IPS DF 4.7 (cell line): ENCODE measurements around the gene CACNG8.
"Not testable (repeated sequence)": the region's sequence is repeated elsewhere in the genome, so short reads cannot be mapped to it uniquely, and the experiment has no call there.

ENCODE experiments used
- DNase-seq: peaks from one replicate; pipeline ENCODE4 v3.0.0-alpha.2; 2013; ENCODE audit warnings: low spot score; ENCODE audit errors: extremely low read depth

Gene CACNG8

DNA sequence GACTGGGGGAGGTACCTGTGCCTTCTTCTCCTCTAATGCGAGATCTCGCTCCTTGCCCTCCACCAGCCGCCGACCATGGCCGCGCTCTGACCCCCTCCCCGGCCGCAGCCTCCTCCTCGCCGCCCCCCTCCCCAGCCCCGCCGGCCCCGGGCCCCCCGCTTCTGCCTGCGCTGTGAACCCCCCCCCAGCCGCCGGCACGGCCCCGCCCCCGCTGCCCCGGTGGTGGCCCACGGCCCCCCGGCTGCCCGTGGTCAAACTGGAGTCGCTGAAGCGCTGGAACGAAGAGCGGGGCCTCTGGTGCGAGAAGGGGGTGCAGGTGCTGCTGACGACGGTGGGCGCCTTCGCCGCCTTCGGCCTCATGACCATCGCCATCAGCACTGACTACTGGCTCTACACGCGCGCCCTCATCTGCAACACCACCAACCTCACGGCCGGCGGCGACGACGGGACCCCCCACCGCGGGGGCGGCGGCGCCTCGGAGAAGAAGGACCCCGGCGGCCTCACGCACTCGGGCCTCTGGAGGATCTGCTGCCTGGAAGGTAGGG, at the start of gene CACNG8:
Gene CACNG8, plus strand, starts transcription at position 51 of the 545 bp plus-strand sequence.
- no peak for DNase-seq

DNA sequence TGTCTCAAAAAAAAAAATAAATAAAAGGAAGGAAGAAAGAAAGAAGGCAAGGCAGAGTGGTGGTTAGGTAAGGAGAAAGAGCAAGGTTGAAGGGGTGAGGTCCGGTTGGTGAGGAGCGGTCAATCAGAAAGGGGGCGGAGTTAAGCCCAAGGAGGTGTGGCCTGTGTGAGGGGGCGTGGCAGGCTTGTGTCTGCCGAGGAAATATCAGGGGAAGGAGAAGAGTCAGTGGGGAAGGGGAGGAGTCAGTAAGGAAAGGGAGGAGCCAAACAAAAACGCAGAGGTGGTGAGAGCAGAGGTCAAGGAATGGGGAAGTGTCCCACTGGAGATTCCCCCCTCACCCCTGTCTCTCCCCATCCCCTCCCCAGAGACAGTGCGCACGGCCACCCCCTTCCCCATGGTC, 47.7 kb upstream of the CACNG8 start:
- no peak for DNase-seq

DNA sequence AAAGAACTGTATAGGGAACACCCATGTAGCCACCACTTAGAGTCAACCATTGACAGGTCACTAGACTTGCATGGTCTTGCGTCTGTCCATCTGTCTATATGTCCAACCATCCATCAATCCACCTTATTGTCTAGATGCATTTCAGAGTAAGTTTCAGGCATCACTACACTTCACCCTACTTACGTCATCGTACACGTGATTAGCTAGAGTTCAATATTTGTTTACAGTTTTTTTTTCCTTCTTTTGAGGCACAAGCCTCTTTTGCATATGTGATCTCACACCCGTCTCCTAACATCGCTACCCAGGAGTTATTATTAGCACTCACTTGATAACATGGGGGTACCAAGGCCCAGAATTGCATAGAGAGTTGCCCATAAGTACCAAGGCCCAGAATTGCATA, 46.7 kb upstream of the CACNG8 start:
- DNase-seq: no peak

DNA sequence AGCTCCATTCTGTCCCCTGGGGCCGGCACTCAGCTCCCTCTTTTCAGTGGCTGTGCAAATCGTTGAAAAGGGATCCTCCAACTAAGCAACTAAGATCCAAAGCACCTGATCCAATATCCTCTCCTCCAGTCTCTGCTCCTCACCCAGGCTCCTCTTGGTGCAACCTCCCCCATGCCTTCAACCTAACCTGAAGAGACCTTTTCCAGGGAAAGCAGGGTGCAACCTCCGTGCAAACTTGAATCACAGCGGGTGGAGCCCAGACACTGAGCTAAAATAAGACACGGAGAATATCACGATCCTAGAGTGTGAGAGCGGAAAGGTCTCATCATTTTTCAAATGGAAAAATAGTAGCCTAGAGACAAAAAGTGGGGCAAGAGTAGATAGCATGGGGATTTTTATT, 45.4 kb upstream of the CACNG8 start:
- DNase-seq: no peak

DNA sequence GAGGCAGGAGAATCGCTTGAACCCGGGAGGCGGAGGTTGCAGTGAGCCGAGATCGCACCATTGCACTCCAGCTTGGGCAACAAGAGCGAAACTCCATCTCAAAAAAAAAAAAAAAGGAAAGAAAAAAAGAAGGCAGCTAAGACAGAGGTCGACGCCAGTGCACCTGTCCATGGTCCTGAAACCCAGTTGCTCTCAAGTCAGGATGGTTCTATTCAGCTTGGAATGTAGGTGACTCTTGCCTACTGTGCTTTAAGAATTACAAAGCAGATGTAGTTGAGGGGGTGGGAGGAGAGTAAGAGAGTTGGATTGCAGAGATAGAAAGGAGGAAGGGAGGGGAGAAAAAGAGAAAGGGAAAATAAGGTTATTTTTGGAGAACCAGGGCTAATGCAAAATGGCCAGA, 35.0 kb upstream of the CACNG8 start:
- DNase-seq: no peak

DNA sequence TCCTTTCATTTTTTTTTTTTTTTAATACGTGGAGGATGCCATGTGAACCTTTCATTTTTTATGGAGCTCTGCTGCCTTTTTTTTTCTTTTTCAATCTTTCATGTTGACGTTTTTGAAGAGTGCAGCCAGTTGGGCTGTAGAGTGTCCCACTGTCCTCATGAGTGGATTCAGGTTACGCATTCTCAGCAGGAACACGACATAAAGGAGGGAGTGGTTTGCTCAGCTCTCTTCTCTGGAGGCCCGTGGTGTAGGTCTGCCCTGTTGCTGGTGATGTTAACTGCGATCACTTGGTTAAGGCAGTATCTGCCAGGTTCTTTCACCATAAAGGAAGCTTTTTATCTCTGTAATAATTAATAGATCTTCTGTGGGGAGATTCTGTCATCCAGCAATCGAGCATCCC, 26.7 kb upstream of the CACNG8 start:
- DNase-seq: no peak

DNA sequence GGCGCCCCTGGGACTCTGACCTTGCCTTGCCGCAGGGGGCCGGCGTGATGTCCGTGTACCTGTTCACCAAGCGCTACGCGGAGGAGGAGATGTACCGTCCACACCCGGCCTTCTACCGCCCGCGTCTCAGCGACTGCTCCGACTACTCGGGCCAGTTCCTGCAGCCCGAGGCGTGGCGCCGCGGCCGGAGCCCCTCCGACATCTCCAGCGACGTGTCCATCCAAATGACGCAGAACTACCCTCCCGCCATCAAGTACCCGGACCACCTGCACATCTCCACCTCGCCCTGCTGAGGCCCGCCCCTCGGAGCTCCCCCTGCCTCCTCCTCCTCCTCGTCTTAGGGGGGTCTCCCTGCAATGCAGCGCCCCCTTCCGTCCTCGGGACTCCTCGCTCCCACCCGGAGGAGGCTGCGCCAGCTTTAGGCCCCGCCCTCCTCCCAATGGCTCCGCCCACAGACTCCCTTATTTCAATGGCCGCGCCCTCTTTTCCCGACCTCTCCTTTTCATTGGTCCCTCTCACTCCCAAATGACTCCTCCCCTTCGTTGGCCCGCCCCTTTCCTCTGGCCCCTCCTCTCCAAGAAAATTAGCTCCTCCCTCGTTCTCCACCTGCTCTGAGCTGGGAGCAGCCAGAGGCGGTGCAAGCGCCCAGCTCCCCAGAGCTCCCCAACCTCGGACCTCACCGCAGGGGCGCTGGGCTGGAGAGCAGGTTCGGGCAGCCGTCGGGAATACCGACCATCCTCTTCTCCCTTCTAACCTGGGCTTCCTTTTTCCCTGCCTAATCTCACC, 20.5 kb upstream of the CACNG8 start:
- DNase-seq: no peak

DNA sequence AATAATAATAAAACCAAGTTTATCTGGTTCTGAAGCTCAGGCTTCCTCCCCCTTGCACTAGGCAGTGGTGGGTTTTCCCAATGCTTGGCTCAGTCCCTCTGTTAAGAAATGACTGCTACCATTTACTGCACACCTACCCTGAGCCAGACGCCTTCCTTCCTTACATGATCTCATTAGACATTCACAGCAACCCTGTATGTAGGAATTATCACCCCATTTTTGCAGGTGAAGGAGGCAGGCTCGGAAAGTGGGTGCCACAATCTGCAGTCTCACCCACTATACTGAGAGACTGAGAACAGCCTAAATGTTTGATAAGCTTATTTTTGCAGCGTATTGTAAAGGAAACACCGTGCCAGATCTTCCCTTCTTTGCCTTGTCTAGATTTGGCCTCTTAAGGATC, 18.3 kb upstream of the CACNG8 start:
- DNase-seq: no peak

DNA sequence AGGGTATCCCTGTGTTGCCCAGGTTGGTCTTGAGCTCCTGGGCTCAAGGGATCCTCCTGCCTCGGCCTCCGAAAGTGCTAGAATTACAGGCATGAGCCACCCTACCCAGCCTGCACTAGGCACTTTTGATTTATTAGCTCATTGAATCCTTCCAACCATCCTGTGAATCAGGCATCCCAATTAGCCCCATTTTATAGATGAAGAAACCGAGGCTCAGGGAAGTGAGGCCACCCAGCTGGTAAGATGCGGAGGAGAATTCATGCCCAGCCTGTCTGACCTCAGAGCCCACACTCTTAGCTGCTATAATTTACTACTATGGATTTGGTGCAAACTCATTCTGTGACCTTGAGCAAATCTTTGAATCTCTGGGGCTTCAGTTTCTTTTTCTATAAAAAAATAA, 17.8 kb upstream of the CACNG8 start:
- no peak for DNase-seq

DNA sequence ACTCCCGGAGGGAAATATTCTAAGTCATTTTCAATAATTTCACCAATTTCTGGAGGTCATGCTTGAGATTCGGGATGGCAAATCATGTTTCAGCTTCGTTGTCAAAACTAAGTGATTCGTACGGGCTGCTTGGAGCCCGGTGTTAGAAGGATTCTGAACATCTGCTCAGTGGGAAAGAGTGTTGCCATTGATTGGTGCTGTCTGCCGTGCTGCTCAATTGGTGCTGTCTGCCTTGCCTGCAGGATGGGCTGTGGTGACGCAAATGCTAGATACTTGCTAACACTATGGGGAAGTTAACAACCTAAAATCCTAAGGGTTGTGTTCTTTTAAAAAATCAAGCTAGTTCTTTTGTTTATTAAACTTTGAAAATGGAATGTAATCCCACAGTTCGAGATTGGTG, 17.3 kb upstream of the CACNG8 start:
- DNase-seq: no peak

DNA sequence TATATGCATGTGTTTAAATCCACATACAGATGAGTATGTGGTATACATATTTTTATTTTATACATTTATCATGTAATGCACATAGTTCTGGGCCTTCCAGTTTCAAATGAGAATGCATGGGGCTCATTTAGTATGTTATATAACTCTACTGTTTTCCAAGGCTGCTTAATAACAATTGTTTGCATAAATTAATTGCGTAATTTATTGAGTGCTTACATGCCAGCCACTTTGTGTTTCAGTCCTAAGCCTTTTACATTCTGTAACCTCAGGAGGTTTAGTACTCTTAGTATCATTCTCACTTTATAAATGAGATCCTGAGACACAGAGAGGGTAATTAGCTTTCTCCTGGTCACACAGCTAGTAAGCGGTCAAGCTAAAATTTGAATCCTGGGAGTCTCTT, 16.7 kb upstream of the CACNG8 start:
- DNase-seq: no peak

DNA sequence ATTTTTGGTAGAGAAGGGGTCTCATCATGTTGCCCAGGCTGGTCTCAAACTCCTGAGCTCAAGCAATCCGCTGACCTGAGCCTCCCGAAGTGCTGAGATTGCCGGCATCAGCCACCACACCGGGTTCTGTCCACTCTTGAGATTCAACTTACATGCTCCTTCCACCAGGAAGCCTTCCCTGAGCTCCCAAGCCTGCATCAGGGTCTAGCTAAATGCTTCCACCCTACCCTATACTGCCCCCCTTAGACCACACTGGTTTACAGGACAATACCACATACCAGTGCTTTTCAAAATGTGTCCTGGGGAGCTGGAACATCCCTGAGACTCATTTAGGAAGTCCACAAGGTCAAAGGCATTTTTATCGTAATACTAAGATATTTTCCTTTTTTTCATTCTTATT, 15.1 kb upstream of the CACNG8 start:
- DNase-seq: no peak

DNA sequence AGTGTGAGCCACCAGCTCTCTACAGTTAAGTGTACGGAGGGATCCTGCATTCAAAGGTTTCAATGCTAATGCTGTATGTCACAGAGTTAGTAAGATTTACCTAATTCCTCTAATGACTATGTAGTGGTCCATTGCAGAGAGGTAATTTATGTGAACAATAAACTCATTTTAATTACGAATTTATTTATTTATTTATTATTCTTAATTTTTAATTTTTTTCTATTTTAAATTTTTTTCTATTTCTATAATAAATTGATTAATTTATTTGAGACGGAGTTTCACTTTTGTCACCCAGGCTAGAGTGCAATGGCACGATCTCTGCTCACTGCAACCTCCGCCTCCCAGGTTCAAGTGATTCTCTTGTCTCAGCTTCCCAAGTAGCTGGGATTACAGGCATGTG, 14.1 kb upstream of the CACNG8 start:
- DNase-seq: not testable (repeated sequence)

DNA sequence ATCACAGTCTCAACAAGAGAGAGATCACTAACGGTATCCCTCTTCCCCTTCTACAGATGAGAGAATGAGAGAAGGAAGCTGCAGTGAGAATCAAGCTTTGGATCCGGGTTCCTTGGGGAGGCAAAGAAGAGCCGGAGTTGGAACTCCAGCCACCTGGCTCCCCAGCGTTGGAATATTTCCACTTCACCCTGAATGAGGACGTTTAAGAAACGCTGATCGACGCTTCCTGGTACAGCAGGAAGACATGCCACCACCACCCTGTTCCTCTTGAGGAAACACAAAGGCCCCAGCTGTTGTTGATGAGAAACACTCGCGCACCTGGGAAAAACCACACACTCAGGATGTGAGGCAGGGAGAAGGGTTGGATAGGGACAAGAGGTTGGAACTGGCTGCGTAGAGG, 11.3 kb upstream of the CACNG8 start:
- no peak for DNase-seq

DNA sequence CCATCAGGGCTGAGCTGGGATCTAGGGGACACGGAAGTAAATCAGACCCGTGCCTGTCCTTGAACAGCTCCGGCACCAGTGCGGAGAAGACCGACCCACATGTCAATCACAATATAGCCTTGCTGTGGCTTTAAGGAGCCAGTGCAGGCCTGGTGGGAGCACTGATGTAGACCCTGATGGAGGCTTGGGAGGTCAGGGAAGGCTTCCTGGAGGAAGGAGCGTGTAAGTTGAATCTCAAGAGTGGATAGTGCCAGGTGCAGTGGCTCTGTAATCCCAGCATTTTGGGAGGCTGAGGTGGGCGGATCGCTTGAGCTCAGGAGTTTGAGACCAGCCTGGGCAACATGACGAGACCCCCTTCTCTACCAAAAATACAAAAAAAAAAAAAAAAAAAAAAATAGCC, 10.8 kb upstream of the CACNG8 start:
- no peak for DNase-seq

DNA sequence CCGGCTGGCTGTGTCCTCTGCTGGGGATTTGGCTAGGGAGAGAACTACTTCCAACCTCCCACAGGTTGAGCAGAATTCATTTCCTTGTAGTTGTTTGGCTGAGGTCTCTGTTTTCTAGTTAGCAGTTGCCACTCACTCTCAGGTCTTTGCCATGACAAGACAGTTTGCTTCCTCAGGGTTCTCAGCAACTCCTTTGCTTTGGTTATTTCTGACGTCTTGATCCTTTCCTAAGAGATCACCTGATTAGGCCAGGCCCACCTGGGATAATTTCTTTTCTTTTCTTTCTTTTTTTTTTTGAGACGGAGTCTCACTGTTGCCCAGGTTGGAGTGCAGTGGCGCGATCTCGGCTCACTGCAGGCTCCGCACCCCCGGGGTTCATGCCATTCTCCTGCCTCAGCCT, 9.4 kb upstream of the CACNG8 start:
- DNase-seq: no peak

DNA sequence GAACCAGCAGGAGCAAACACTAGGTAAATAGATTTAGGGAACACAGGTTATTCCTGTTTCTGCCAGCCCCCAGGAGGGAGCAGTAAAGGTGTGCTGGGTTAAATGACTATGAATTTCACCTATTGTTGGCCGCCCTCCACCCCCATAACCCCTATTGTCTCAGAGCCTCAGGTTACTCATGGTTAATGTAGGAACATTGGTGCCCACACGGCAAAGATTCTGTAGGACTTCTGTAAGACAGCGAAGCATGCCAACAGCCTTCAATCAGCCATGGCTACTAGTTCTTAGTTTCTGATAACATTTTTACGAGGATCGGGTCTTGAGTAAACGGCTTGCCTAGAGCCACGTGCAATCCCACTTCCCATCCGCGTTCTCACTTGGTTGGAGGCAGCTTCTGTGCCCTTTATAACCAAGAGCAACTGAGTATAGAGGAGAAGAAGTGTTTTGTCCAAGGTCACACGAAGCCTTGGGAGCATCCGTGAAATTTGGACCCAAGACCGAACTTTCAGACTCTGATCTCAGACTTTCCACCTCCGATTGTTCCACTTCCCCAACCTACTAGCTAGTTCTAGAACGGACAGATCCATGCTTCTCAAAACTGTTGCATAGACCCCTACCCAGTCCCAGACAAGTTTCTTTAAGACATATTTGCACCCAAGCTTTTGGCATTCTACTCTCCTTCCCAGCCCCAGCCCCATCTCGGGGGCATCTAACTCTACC, 5.1 kb upstream of the CACNG8 start:
- no peak for DNase-seq

DNA sequence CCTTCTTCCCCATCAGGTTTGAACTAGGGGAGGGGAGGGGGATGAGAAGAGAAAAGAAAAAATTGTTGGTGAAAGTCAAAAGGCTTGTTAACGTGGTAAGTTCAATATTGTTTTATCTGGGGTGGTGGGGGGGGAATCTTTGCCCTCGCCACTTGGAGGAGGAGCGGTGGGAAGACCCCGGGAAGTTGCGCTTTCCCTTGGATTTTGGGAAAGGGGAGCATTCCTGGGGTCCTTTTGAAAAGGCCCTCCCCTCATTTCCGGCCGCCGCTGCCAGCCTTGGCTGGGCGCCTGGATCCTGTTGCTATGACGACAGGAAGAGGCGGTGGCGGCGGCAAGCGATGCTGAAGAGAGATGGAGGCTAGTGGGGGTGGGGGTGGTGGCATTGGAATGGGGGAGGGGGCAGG, 4.6 kb upstream of the CACNG8 start:
- no peak for DNase-seq

DNA sequence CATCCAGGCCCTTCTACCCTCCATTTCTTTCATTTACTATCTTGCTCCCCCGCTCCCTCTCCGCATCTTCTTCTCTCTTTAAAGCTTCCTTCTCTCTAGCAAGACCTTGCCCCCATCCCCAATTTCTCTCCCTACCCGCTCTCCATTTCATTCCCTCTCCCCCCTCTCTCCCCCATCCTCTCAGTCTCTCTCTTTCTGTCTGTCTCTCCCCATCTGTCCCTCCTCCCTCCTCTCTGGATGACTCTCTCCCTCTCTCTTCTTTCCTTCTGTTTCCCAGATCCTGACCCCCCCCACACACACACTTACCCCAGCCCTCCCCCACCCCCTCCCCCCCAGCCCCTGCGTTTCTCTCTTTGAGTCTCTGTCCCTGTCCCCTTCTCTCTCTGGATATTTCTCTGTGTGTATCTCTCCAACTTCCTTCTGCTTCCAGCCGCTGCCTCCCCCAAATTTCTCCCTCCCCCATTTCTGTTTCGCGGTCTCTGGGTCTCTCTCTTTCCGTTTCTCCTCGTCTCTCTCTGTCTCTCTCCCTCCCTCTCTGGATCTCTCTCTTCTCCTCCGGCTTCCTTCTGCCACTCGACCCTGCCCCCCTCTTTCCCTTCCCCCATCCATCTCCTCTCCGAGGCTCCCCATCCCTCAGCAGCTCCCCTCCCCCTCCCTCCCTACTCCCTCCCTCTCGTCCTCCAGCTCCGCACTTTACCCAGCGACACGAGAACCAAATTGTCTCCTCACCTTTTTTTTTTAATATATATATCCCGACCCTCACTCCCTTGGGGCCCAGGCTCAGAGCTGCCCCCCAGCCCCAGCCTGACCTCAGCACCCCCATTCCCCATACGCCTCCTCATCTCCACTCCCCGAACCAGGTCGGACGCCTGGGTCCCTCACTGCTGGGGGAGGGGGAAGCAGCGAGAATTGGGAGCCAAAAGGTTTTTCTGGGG, 3.6 kb upstream of the CACNG8 start:
- no peak for DNase-seq

DNA sequence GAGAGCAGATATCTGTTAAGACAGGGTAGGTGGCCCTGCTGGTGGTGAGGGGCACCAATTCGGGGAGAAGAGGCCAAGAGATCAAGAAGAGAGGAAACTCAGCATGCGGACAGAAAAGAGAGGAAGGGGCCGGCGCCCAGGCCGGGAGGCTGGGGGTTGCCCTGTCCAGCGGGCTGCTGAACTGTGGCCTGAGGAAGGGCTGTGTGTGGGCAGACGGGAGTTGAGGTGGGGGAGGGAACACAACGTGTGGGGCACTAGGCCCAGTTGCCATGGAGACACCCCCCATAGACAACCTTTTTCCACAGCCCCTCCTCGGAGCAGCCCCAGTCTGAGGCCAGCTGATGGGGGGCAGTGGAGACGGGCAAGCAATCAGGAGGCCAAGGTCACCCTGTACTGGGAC, 2.5 kb upstream of the CACNG8 start:
- no peak for DNase-seq

DNA sequence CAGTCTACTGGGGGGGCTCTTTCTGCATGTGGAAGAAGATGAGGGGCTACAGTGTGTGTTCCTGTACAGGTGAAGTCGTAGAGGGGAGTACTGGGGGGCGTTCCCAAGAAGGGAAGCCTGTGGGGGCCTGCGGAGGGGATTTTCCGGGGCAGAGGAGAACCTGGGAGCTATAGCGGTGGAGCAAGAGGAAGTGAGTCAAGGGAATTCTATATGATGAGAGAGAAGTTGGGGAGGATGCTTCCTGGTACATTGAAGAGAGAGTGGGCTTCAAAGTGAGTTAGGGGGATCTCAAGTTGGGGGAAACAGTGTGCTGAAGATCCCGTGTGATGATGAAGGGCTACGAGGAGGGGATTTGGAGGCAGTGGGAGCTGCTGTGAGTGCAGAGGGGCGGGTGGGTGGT, 1.9 kb upstream of the CACNG8 start:
- DNase-seq: no peak
